Chondrocyte (in vitro differentiated cells): Measurements from ENCODE around the gene DNAH2. TPM values are rescaled to one million over a fixed set of nuclear protein-coding genes. Genes with fewer than 3 reads are reported as not detected.
A peak's percentile ranks its signal among the peaks of the same experiment; 100 is the strongest.

Experiments
- DNase-seq: peaks from one replicate; pipeline ENCODE4 v3.0.0; 2021; ENCODE audit warnings: mixed read lengths, low spot score
- H3K27ac Mint-ChIP-seq: one replicate; pipeline ENCODE4 v1.8.0; 2021; ENCODE audit warnings: mild to moderate bottlenecking, moderate library complexity, mixed read lengths; ENCODE audit not compliant: unreplicated experiment
- H3K27me3 Mint-ChIP-seq: 2 replicates; pipeline ENCODE4 v1.8.0; 2021; ENCODE audit warnings: low read depth, mixed read lengths
- H3K36me3 Mint-ChIP-seq: 2 replicates; pipeline ENCODE4 v1.8.0; 2021; ENCODE audit warnings: low read depth, mixed read lengths
- H3K4me1 Mint-ChIP-seq: 2 replicates; pipeline ENCODE4 v1.8.0; 2021; ENCODE audit warnings: low read depth, mild to moderate bottlenecking, mixed read lengths
- H3K4me3 Mint-ChIP-seq: one replicate; pipeline ENCODE4 v1.8.0; 2021; ENCODE audit warnings: mild to moderate bottlenecking, moderate library complexity, mixed read lengths; ENCODE audit not compliant: unreplicated experiment
- H3K9me3 Mint-ChIP-seq: 2 replicates; pipeline ENCODE4 v1.8.0; 2021; ENCODE audit warnings: low read depth, mixed read lengths
- total RNA-seq: library from RNA; stranded (reverse); gene quantifications from 3 replicates; pipeline ENCODE4 v1.2.1, GENCODE V29; 2021
- TF ChIP-seq, protein P1 (sequence below): fragments of 200-600 bp; sonication (generic); IDR thresholded peaks from 2 replicates; pipeline ENCODE4 v1.5.0; 2021; ENCODE audit warnings: antibody characterized with exemption, mild to moderate bottlenecking, moderate library complexity

DNAH2 gene
- total RNA-seq, 1 donor from 2014 or later = not detected

DNA sequence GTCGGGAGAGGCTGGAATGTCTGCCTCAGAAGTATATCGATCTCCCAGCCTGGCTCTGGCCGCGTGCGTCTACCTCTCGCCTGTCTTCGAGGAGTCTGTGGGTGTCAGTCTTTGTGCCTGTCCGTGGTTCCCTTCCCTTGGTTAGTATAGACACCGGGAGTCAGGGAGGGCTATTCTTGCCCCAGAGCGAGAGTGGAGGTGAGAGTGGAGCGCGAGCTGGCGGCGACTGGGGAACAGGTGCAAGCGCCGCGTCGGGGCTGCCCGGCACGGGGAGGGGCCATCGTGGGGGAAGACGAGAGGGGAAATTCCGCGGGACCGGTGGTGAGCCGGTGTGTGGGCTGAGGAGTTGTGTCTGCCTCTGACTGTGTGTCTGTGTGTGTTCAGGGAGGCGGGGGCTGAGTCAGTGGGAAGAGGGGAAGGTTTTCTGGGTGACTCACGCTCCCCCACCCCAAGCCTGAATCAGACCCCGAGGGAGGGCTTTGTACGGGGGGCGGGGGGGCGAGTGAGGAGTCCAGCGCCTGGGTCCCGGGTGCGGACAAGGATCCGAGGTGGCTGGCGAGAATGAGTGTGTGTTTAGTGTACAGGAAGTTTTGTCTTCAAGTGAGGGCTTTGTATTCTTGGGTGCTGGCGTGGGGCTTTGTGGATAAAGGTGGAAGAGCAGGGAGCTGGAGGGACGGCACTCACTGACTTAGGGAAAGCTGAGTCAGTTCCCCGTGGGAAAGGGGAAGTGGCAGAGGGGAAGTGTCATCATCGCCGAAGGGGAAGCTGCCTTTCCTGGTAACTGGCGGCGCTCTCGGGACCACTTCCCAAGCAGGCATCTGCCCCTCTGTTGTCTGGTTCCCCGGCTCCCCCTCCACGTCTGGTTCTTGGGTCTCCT lies 125.1 kb downstream of the DNAH2 start:
- peak overlapping the region; percentile 98 for H3K4me3 Mint-ChIP-seq
- peaks cover 48% of the 10 kb centered on the region for H3K4me1 Mint-ChIP-seq
- H3K9me3 Mint-ChIP-seq = no peaks in the 10 kb centered on the region
- H3K27me3 Mint-ChIP-seq = no peaks in the 10 kb centered on the region
- H3K36me3 Mint-ChIP-seq = peaks cover 3% of the 10 kb centered on the region
- TF ChIP-seq, protein P1, sequence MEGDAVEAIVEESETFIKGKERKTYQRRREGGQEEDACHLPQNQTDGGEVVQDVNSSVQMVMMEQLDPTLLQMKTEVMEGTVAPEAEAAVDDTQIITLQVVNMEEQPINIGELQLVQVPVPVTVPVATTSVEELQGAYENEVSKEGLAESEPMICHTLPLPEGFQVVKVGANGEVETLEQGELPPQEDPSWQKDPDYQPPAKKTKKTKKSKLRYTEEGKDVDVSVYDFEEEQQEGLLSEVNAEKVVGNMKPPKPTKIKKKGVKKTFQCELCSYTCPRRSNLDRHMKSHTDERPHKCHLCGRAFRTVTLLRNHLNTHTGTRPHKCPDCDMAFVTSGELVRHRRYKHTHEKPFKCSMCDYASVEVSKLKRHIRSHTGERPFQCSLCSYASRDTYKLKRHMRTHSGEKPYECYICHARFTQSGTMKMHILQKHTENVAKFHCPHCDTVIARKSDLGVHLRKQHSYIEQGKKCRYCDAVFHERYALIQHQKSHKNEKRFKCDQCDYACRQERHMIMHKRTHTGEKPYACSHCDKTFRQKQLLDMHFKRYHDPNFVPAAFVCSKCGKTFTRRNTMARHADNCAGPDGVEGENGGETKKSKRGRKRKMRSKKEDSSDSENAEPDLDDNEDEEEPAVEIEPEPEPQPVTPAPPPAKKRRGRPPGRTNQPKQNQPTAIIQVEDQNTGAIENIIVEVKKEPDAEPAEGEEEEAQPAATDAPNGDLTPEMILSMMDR = no peak
- H3K27ac Mint-ChIP-seq = peak overlapping the region; percentile 99
- DNase-seq = peak; percentile 92

DNA sequence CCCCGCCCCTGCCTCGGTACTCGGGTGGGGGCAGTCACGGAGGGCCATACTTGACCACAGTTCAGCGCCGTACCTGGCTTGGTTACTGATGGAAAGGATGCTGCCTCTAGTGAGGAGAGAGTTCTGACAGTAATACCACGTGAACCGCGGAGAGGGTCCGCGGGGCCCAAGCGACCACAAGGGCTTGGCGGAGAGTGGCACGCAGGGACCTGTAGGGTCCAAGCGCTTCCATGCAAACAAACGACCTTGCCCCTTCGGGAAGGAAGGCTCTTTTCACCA lies 125.7 kb downstream of the DNAH2 start:
- DNase-seq = no peak
- H3K4me1 Mint-ChIP-seq = peaks cover 46% of the 10 kb centered on the region
- TF ChIP-seq, protein P1 = no peak
- no peaks in the 10 kb centered on the region for H3K27me3 Mint-ChIP-seq
- H3K36me3 Mint-ChIP-seq = peaks cover 3% of the 10 kb centered on the region
- no peaks in the 10 kb centered on the region for H3K9me3 Mint-ChIP-seq
- peak overlapping the region; percentile 98 for H3K4me3 Mint-ChIP-seq
- peak overlapping the region; percentile 99 for H3K27ac Mint-ChIP-seq

DNA sequence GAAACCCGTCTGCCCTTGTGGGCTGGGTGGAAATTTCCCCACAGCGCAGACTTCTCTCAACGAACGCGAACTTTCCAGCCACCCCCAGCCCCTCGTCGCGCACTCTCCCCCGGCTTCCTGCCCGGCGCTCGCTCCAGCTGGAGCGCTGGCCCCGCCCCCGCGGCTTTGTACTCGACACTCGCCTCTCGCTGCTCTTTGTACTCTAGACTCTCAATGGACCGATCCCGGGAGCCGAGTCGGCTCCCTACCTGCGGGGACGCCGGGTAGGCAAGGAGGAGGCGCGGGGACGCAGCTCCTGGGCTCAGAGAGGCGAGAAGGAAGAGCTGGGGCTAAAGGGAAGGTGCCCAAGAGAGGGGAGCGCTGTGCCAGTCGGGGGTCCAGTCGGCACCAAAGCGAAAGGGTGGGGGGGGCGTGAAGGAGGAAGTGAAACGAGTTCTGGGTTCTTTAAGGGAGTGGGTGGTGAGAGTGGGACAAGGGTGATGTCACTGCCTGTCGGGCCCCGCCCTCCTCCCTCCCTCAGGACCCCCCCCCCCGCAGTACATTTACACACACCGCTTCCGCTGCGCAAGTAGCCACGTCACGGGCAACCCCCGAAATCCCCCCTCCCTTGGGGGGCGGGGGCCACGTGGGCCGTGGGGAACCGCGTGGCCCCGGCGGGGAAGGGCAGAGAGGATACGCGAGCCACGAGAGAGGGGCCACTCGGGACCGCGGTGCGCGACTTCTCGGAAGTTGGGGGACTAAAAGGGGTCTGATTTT lies 126.2 kb downstream of the DNAH2 start:
- TF ChIP-seq, protein P1 = no peak
- no peak for DNase-seq
- Mint-ChIP-seq H3K4me3 (peak overlapping the region; percentile 98), H3K36me3 (peaks cover 3% of the 10 kb centered on the region), H3K4me1 (peaks cover 42% of the 10 kb centered on the region), H3K27ac (peak overlapping the region; percentile 99), H3K27me3 (no peaks in the 10 kb centered on the region), H3K9me3 (no peaks in the 10 kb centered on the region)

DNA sequence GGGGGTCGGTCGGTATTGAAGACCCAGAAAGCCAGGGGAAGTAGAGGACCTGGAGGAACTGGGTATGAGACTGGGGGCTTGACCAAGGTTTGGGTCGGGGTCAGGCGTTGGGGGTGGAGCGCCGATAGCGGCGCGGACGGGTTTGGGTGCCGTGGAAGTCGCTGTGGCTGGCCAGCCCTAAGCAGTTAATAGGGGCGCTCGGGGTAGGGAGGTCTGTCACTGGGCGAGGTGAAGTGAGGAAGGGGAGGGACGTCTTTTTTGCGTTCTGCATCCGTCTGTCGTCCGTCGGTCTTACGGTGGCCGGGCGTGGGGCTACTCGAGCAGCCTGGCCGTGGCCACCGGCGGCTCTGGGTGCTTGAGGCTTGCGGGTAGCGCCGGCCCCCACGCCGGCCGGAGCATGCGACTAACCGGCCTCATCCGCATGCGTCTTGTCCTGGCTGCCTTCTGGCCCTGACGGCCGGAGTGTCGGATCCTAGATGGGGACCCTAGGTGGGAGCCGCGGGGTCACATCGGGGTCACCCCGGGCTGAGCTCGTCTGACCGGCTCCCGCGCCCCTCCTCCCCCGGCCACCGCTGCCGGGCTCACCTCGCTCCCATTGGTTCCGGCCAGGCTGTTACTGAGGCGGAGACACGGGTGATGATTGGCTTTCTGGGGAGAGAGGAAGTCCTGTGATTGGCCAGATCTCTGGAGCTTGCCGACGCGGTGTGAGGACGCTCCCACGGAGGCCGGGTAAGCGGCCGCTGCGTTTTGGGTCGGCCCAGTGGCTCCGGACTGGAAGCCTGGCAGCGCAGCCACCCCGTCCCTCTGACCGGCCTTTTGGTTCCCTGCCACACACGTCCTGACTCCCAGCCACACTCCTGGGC lies 127.0 kb downstream of the DNAH2 start:
- Mint-ChIP-seq H3K4me1 (peaks cover 34% of the 10 kb centered on the region), H3K9me3 (no peaks in the 10 kb centered on the region), H3K4me3 (peak overlapping the region; percentile 98), H3K27ac (peak overlapping the region; percentile 99), H3K36me3 (peaks cover 4% of the 10 kb centered on the region), H3K27me3 (no peaks in the 10 kb centered on the region)
- TF ChIP-seq, protein P1 = no peak
- no peak for DNase-seq
